Kasumi-1 (cell line): ENCODE data around the gene MESD.

ENCODE experiments used
- DNase-seq, 2 experiments: peaks; one replicate each; lab custom pipeline; 2025; lab: John Stamatoyannopoulos, UW

The MESD gene

GRCh38 chr15:80989518-80990478 is at the start of gene MESD:
Gene MESD, minus strand, starts transcription at chr15:80989819. Its CDS starts 28 bp downstream, at chr15:80989791.
- DNase-seq = peak; percentile 92 to 94

DNA sequence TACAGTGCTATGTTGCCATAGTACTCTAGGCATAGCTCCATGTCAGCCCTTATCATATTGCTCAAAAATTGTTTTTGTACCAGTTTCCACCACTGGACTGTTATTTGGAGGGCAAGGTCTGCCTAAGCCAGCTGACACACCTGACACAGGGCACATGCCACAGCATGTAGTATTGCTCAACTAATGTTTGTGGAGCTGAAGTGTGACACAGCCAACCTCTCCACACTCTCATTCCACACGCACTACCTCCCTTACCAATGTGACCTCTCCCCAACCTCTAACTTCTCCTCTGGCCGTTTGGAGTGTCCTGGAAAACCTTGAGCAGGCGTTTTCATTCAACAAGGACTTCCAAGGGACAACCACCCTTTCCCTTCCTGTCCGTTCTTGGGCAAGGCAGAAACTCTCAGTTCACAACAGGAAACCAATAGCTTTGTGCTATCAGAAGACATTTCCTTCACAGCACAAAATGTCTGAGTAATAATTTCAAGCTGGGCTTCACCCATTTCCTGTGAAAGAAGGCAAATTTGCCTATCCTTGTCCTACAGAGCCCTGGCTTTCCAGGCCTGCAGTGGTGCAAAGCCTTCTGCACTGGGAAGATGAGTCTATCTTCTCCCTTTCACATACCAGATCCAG is 49.5 kb upstream of the MESD start:
- DNase-seq = peak; percentile 14 to 22

DNA sequence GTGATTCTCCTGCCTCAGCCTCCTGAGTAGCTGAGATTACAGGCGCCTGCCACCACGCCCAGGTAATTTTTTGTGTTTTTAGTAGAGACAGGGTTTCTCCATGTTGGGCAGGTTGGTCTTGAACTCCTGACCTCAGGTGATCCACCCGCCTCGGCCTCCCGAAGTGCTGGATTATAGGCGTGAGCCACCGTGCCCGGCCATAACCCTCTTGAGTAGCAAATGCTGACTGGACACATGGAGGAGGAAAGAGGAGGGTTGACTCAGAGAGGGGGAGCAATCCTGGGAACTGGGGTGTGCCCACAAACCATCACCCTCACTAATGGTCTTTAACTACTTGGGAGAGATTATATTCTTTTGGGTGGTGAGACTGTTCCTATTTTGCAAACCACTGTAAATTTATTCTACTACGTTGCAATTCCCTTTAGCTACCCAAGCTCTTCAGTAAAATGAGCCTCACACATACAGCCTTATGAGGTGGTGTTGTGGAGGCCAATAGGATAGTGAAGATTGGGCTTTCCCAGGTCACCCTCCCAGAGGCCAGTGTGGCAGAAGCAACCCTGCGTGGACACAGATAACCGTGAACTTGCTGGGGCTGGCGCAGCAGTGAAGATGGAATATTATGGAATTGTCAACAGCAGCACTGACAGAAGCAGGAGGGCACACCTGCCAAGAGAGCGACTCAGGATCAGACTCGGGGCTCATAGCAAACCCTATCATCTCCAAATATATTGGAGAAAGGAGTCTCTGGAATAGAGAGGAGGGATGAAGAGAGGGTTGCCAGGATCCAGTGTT is 48.5 kb upstream of the MESD start:
- DNase-seq = no peak

GRCh38 chr15:81033508-81033907 is 43.9 kb upstream of the MESD start:
- no peak for DNase-seq

DNA sequence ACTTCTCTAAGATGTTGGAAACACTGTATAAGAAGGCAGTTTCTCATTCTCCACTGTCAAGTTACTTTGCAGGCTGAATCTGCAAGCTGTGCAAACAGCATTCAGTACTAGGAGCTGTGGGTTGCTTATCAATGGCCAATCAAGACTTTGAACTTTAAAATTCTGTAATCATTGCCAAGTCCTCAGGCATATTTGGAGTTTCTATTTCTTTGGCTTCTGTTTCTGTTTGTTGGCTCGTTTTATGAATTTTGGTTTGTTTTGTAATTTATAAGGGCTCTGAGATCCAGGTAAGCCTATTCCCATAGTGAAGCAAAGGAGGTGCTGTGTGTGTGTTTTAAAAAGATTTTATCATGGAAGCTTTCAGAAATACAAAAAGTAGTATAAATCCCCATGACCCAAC is 43.2 kb upstream of the MESD start:
- DNase-seq = no peak

DNA sequence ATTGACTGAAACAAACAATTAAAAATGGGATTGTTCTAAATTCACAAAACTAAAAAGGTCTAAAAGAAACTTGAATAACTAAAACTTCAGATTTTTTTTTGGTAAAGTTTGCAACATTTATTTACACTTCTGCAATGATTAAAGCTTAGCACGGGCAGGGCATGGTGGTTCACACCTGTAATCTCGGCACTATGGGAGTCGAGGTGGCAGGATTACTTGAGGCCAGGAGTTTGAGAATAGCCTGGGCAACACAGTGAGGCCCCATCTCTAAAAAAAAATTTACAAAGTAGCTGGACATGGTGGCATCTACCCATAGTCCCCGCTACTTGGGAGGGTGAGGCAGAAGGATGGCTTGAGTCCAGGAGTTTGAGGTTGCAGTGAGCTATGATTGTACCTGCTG is 42.7 kb upstream of the MESD start:
- no peak for DNase-seq

DNA sequence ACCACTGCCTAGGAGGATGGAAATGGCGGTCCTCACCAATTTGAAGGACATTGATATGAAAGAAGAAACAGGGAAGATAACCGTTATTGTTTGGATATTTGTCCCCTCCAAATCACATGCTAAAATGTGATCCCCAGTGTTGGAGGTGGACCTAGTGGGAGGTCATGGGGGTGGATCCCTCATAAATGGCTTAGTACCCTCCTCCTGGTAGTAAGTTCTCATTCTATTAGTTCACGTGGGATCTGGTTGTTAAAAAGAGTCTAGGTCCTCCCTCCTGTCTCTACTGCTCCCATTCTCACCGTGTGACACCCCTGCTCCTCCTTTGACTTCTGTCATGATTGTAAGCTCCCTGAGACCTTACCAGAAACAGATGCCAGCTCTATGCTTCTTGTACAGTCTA is 41.6 kb upstream of the MESD start:
- DNase-seq = no peak

- peak in 1 of 2 experiments; percentile 19 for DNase-seq
These were observed 40.7 kb upstream of the MESD start for GRCh38 chr15:81030301-81030750.

GRCh38 chr15:81029414-81030300 is 40.0 kb upstream of the MESD start:
- DNase-seq = no peak

DNA sequence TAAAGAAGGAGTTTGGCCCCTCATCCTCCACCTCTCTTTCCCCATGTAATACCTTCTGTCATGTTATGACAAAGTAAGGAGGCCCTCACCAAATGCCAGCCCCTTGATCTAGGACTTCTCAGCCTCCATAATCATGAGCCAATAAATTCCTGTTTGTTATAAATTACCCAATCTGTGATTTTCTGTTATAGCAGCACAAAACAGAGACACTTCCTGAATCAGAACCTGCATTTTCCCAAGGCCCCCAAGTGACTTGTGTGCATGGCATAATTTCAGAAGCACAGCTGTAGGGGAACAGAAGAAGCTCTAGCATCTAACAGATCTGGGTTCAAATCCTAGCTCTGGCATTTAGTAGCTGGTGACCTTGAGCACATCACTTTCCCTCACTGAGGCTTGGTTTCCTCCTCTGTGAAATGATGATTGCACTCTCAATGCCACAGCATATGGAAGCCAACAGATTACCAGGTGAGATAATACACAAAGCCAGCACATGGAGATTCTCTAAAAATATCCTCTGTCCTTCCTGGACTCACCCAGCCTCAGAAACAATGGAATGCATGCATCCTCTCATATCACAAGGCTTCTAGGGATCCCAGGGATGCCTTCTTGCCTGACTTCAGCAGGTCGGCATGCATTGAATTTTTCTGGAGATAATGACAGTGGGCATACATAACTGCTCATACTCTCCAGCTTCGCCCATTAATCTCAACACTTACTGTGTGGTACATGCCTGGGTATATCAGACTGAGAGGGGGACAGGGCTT is 37.4 kb upstream of the MESD start:
- no peak for DNase-seq

DNA sequence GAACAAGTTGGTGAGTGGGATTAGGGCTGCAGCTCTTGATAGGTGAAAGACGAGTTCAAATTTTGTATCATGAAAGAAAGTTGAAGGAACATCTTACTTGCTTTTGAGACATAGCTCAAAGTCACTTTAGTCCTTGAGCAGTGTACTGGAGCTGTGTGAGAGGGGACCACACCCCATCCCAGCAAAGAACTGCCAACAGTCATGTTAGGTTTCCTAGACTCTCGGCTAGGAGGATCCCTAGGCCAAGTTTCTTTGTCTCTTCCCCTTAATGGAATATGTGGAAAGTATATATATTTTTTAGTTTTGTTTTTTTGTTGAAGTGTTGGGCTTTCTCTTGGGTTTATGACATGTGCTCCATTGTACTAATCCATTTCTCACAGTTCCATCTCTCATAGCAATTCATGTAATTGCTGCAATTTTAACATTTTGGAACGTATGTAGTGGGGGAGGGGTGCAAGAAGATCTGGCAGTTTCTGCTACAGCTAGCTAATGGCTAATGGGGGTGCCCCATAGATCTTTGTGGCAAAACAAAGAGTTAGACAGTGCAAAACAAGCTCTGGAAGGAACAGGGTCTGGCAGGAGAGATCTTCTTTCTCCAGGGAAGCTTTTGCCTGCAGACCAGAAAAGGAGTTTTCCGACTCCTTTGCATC is 36.2 kb upstream of the MESD start:
- DNase-seq = no peak

- no peak for DNase-seq
These were observed 35.3 kb upstream of the MESD start for GRCh38 chr15:81024936-81025335.

- DNase-seq = peak; percentile 17 to 37
These were observed 34.8 kb upstream of the MESD start for GRCh38 chr15:81024265-81024872.

DNA sequence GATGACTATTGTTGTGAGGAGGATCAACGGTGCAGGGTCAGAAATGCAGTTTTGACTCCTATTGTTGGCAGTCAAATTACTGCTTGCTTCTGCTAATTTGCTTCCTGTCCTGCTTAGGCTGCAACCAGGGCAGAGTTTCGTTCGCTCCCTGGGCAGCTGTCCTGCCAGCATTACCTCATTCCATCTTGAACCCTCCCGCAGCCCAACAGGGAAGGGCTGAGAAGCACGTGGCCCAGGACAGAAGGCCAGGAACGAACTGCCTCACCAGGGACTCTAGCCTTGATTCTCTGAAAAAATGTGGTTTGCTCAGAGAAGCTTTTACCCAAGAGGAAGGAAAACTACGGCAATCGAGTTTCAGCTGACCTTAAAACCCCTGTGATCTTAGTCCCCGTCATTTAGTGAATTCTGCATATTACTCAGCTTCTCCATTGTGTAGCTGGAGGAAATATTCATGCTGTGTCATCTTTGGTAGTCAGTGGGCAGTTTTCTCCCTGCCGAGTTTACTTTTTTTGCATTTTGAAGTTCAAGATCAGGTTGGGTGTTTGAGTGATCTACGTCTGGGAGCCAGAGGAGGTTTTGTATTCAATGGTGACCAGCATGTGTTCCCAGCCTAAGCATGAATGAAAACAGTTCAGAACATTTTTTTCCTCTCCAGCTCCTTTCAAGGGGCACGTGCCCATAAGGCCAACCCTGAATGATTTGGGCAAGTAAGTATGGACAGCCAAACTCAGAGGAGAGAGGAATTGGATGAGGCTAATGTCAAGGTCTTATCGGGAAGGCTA is 34.1 kb upstream of the MESD start:
- DNase-seq = peak; percentile 22 to 31

DNA sequence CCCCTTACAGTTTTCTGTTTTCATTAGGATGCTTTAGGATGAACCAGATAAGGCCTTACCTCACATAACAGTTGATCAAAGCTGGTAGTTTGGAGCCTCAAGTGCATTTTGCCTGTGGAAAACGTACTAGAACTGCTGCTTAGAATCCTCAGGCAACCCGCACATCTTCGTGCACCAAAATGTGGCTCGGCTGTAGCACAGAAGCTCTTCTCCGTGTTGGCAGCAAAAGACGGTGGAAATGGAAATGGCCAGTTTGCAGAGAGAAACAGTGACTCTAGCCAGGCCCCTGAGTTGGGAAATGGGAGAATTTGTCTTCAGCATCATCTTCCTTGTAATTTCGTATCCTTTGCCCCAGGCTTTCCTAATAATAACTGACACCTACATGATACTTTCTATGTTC is 31.7 kb upstream of the MESD start:
- no peak for DNase-seq

GRCh38 chr15:81018197-81018596 is 28.6 kb upstream of the MESD start:
- DNase-seq = no peak

- no peak for DNase-seq
These were observed 27.0 kb upstream of the MESD start for GRCh38 chr15:81016489-81017068.
